GM10248 (cell line): ENCODE measurements around the gene FAM185A.
A peak's percentile ranks its signal among the peaks of the same experiment; 100 is the strongest.
"Not testable (repeated sequence)": the region's sequence is repeated elsewhere in the genome, so short reads cannot be mapped to it uniquely, and the experiment has no call there.

Source experiments
- CTCF ChIA-PET: fragments of 300-600 bp; sonication (Branson Sonifier 250); formaldehyde crosslinking; extraction: SDS; loops from one replicate; lab custom pipeline; 2021; ENCODE audit warnings: antibody characterized with exemption; lab: Yijun Ruan, JAX
- POLR2A ChIA-PET: fragments of 350-650 bp; sonication (Branson Sonifier 250); formaldehyde crosslinking; extraction: SDS; loops from one replicate; lab custom pipeline; 2020; ENCODE audit warnings: antibody characterized with exemption; lab: Yijun Ruan, JAX
- DNase-seq: peaks from one replicate; pipeline ENCODE4 v3.0.0; 2012; ENCODE audit errors: extremely low spot score

The FAM185A gene

GRCh38 chr7:102748605-102749444 lies at the start of gene FAM185A:
Gene FAM185A, plus strand, starts transcription at chr7:102748999. Its CDS starts 209 bp downstream, at chr7:102749208.
- CTCF ChIA-PET = interaction anchor here (1.1 kb wide), 3 partner anchors 9 to 317 kb away, joined by 3 to 6 read pairs (median 3); no protein-coding TSS in a partner anchor
- POLR2A ChIA-PET = not testable (repeated sequence)
- peak; percentile 88 for DNase-seq

GRCh38 chr7:102713011-102713690 lies 35.6 kb upstream of the FAM185A start:
- CTCF ChIA-PET, POLR2A ChIA-PET: not testable (repeated sequence)
- DNase-seq = peak; percentile 9

- CTCF ChIA-PET, DNase-seq, POLR2A ChIA-PET: not testable (repeated sequence)
Measured at GRCh38 chr7:102713691-102714080, 35.1 kb upstream of the FAM185A start.

- CTCF ChIA-PET, POLR2A ChIA-PET, DNase-seq: not testable (repeated sequence)
Measured at GRCh38 chr7:102714774-102715522, 33.9 kb upstream of the FAM185A start.

GRCh38 chr7:102715718-102716117 lies 33.1 kb upstream of the FAM185A start:
- CTCF ChIA-PET, DNase-seq, POLR2A ChIA-PET: not testable (repeated sequence)

DNA sequence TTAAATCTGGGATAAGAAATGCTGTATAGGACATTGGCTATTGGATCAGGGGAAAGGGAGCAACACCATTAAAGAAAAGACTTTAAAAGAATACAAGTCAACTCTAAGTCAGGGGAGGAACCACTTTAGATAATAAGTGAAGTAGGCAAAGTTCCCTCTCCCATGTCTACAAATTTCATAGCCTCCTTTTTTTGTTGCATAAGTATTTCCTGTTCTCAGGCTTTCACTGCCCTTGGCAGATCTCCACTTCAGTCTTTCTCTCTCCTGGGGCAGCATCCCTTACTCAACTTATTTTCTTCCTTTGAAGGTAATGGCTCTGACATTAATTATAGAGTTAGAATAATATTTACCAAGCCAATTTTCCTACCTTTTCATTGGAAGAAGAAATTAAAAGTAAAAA lies 30.3 kb upstream of the FAM185A start:
- CTCF ChIA-PET, POLR2A ChIA-PET, DNase-seq: not testable (repeated sequence)

- CTCF ChIA-PET, POLR2A ChIA-PET, DNase-seq: not testable (repeated sequence)
Measured at GRCh38 chr7:102726170-102726569, 22.6 kb upstream of the FAM185A start.

DNA sequence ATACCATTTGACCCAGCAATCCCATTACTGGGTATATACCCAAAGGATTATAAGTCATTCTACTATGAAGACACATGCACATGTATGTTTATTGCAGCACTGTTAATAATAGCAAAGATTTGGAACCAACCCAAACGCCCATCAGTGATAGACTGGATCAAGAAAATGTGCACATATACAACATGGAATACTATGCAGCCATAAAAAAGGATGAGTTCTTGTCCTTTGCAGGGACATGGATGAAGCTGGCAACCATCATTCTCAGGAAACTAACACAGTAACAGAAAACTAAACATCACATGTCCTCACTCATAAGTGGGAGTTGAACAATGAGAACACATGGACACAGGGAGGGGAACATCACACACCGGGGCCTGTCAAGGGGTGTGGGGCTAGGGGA lies 19.1 kb upstream of the FAM185A start:
- DNase-seq, CTCF ChIA-PET, POLR2A ChIA-PET: not testable (repeated sequence)

- CTCF ChIA-PET, POLR2A ChIA-PET, DNase-seq: not testable (repeated sequence)
Measured at GRCh38 chr7:102730431-102730830, 18.4 kb upstream of the FAM185A start.

DNA sequence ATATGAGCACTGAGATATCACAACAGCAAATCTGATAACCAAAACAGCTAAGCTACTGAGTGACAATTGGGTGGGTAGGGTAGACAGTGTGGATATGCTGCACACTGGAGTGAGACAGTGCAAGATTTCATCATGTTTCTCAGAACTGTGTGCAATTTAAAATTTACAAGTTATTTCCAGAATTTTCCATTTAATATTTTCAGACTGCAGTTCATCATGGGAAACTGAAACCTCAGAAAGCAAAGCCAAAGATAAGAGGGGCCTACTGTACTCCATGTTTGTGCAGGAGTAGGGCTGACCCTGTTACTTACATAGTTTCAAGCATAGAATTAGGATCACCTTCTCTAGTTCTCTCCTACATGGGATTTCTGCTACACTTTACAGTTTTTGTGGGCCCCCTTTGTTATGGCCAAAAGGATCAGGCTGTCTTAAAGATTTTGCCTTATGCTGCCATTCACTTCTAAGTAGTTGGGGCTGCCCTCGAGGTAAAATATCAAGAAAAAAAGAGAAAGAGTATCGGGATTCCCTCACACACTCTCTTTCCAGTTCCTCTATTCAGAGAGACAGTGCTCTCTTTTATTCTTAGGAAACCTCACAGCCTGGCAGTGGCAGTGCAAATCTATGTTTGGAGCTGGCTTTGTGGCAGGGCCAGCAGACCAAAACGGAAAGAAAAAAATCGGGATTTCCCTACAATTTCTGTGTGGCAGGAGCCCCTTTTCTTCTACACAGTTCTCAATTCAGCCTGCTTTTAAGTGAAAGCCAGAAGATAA lies 6.6 kb upstream of the FAM185A start:
- CTCF ChIA-PET, DNase-seq, POLR2A ChIA-PET: not testable (repeated sequence)

GRCh38 chr7:102743861-102744260 lies 4.9 kb upstream of the FAM185A start:
- CTCF ChIA-PET, DNase-seq, POLR2A ChIA-PET: not testable (repeated sequence)

DNA sequence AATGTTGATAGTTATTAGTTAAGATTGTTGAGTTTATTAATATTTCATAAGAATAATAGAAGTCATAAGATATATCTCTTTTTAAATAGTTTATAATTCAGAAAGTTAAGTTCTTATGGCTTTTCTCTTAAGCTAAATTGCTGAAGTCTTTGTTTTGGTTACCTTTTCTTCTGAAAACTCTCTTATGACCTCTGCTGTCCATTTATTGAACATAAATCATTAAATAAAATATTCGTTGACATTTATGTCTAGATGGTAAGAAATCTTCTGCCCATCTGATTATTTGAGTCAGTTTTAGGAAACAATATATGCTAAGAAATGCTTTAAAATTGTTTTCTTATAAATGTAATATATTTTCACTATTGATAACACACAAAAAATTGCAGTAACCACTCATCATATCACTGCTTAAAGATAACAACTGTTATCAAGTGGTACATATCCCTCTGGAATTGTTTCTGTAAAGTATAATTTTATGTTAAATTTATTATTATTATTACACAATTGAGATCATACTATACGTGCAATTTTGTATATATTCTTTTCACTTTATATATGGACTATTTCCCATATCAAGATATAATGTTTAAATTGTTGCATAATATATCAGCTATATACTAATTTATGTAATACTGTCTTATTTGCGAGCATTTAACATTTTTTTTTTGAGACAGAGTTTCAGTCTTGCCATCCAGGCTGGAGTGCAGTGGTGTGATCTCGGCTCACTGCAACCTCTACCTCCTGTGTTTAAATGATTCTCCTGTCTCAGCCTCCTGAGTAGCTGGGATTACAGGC lies 3.1 kb upstream of the FAM185A start:
- POLR2A ChIA-PET, CTCF ChIA-PET: not testable (repeated sequence)
- peak; percentile 4 for DNase-seq

DNA sequence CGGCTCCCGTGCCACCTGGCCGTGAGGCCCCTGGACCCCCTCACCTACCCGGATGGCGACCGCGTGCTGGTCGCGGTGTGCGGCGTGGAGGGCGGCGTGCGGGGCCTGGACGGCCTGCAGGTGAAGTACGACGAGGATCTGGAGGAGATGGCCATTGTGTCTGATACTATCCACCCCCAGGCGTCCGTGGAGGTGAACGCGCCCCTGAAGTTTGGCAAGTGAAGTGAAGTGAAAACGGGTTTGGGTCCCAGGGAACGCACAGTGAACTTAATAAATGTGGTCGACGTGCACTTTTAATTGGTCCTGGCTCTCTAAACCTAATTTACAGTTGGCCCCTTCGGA lies 617 bp downstream of the FAM185A start:
- DNase-seq, POLR2A ChIA-PET: not testable (repeated sequence)
- CTCF ChIA-PET = interaction anchor here (1.1 kb wide), 2 partner anchors 9 to 313 kb away, joined by 3 to 6 read pairs; no protein-coding TSS in a partner anchor

GRCh38 chr7:102758227-102758626 lies 9.4 kb downstream of the FAM185A start:
- DNase-seq, POLR2A ChIA-PET: not testable (repeated sequence)
- CTCF ChIA-PET = interaction anchor here (1.1 to 1.9 kb wide), 2 partner anchors 9 to 304 kb away, joined by 3 to 11 read pairs; partner anchors contain the start of gene FAM185A

- CTCF ChIA-PET, DNase-seq, POLR2A ChIA-PET: not testable (repeated sequence)
Measured at GRCh38 chr7:102759934-102760333, 11.1 kb downstream of the FAM185A start.

- DNase-seq, POLR2A ChIA-PET: not testable (repeated sequence)
- CTCF ChIA-PET = interaction anchor here (1.3 kb wide), 1 partner anchor 301 kb away, joined by 3 read pairs; no protein-coding TSS in a partner anchor
Measured at GRCh38 chr7:102761234-102761633, 12.4 kb downstream of the FAM185A start.
